GM12801 (cell line): ENCODE data around the gene CCT5.

ENCODE experiments used
- CTCF ChIP-seq: IDR thresholded peaks from one replicate; pipeline ENCODE4 v1.5.1; 2011; ENCODE audit warnings: control low read depth; ENCODE audit not compliant: insufficient read length; ENCODE audit errors: extremely low read depth

The CCT5 gene

GRCh38 chr5:10289991-10290390 is 39.9 kb downstream of the CCT5 start:
- no peak for TF ChIP-seq CTCF

GRCh38 chr5:10290438-10290837 is 40.4 kb downstream of the CCT5 start:
- no peak for TF ChIP-seq CTCF

GRCh38 chr5:10291692-10292339 is 41.7 kb downstream of the CCT5 start:
- TF ChIP-seq CTCF = no peak

- no peak for TF ChIP-seq CTCF
These were observed 44.0 kb downstream of the CCT5 start for GRCh38 chr5:10293907-10294662.

- no peak for TF ChIP-seq CTCF
These were observed 45.7 kb downstream of the CCT5 start for GRCh38 chr5:10295619-10296326.

GRCh38 chr5:10297646-10298204 is 47.6 kb downstream of the CCT5 start:
- TF ChIP-seq CTCF = no peak

GRCh38 chr5:10300246-10300645 is 50.2 kb downstream of the CCT5 start:
- TF ChIP-seq CTCF = no peak
